GM19099 (cell line): ENCODE measurements around the gene IL11RA.

ENCODE experiments used
- POLR2A ChIP-seq: IDR thresholded peaks from 3 replicates; pipeline ENCODE4 v1.6.1; 2011; ENCODE audit warnings: low read depth; ENCODE audit not compliant: insufficient read length; ENCODE audit errors: extremely low read depth

The IL11RA gene

GRCh38 chr9:34686231-34686630, 34.2 kb downstream of the IL11RA start:
- TF ChIP-seq POLR2A, result no peak

- TF ChIP-seq POLR2A, result no peak
Observed at GRCh38 chr9:34686732-34687131, 34.7 kb downstream of the IL11RA start.

- no peak for TF ChIP-seq POLR2A
Observed at GRCh38 chr9:34687276-34688030, 35.5 kb downstream of the IL11RA start.

GRCh38 chr9:34688329-34689115, 36.5 kb downstream of the IL11RA start:
- no peak for TF ChIP-seq POLR2A

GRCh38 chr9:34689116-34689470, 37.1 kb downstream of the IL11RA start:
- no peak for TF ChIP-seq POLR2A

GRCh38 chr9:34689512-34689911, 37.5 kb downstream of the IL11RA start:
- no peak for TF ChIP-seq POLR2A

- no peak for TF ChIP-seq POLR2A
Observed at GRCh38 chr9:34690983-34691935, 39.3 kb downstream of the IL11RA start, which contains the start of gene CCL19. CCL19 (minus strand) TSS chr9:34691276; CDS start chr9:34691139, 137 bp downstream.

- no peak for TF ChIP-seq POLR2A
Observed at GRCh38 chr9:34691936-34692315, 39.9 kb downstream of the IL11RA start.

GRCh38 chr9:34693560-34693959, 41.6 kb downstream of the IL11RA start:
- no peak for TF ChIP-seq POLR2A

- TF ChIP-seq POLR2A, result no peak
Observed at GRCh38 chr9:34694811-34695210, 42.8 kb downstream of the IL11RA start.

- no peak for TF ChIP-seq POLR2A
Observed at GRCh38 chr9:34701023-34701768, 49.2 kb downstream of the IL11RA start.

- TF ChIP-seq POLR2A, result no peak
Observed at GRCh38 chr9:34701769-34702736, 50.1 kb downstream of the IL11RA start.

GRCh38 chr9:34707130-34707529, 55.1 kb downstream of the IL11RA start:
- TF ChIP-seq POLR2A, result no peak
